A549 (cell line): ENCODE measurements around the gene EVC2.

Source experiments
- NR3C1 ChIP-seq: fragments of >200 bp; sonication (Bioruptor Twin); formaldehyde crosslinking; IDR thresholded peaks from 3 replicates; pipeline ENCODE4 v1.6.1; 2017
- RFX5 ChIP-seq: fragments of 450-650 bp; IDR thresholded peaks from 2 replicates; pipeline ENCODE4 v1.7.1; 2014; ENCODE audit warnings: antibody characterized with exemption, mild to moderate bottlenecking, moderate library complexity

DNA sequence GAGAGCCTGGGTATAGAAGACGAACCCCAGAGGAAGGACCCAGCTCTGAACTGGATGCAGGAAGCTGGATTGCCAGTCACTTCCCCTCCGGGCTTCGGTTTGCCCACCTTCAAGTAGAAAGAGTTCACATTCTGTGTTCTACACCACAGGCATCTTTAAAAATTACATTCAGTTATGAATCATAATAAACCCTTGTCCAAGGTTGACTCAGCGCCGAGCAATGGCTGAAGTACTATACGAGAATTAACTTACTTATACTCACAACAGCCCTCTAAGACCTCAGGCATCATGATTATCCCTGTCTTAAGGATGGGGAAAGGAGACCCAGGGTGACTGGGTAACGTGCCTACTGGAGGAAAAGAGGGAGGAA is 72.5 kb downstream of the EVC2 start:
- no peak for TF ChIP-seq RFX5
- TF ChIP-seq NR3C1, result no peak
